Fibroblast of lung (primary cell): Measurements from ENCODE around the gene EPHB3. TPM values are rescaled to one million over a fixed set of nuclear protein-coding genes. Genes with fewer than 3 reads are reported as not detected.

Experiments used
- DNase-seq, 2 donors: peaks; one replicate each; pipeline versions ENCODE4 v3.0.0 to v3.0.0-alpha.2; 2010; ENCODE audit warnings: low read depth in 2 of 2
- H2AFZ ChIP-seq: 2 replicates; pipeline ENCODE4 v1.5.1; 2012; ENCODE audit warnings: low read length, control low read depth, inconsistent platforms
- H3K27ac ChIP-seq: 2 replicates; pipeline ENCODE4 v1.5.1; 2011; ENCODE audit warnings: low read length, control low read depth; ENCODE audit not compliant: insufficient read depth
- H3K27me3 ChIP-seq: 2 replicates; pipeline ENCODE4 v1.5.1; 2011; ENCODE audit warnings: mild to moderate bottlenecking, low read length; ENCODE audit not compliant: control insufficient read depth, insufficient read depth
- H3K36me3 ChIP-seq: 2 replicates; pipeline ENCODE4 v1.5.1; 2011; ENCODE audit warnings: low read length; ENCODE audit not compliant: control insufficient read depth, insufficient read depth
- H3K4me1 ChIP-seq: 2 replicates; pipeline ENCODE4 v1.5.1; 2011; ENCODE audit warnings: low read length; ENCODE audit not compliant: control insufficient read depth, insufficient read depth; ENCODE audit errors: extremely low read depth
- H3K4me2 ChIP-seq: 2 replicates; pipeline ENCODE4 v1.5.1; 2011; ENCODE audit warnings: low read length, control low read depth; ENCODE audit not compliant: insufficient read depth; ENCODE audit errors: extremely low read depth
- H3K4me3 ChIP-seq, 4 experiments: fragments of 200-600 bp in 1 of 4; sonication (generic) in 1 of 4; replicated peaks in 1 of 4; 2 replicates each; pipeline ENCODE4 v1.5.1; 2011 to 2016; ENCODE audit warnings: low read length in 4 of 4, low read depth in 3 of 4, mild to moderate bottlenecking in 3 of 4, control low read depth in 2 of 4, inconsistent platforms in 1 of 4, mixed read lengths in 1 of 4; ENCODE audit not compliant: insufficient read depth in 1 of 4; ENCODE audit errors: control extremely low read depth in 1 of 4
- H3K79me2 ChIP-seq: 2 replicates; pipeline ENCODE4 v1.5.1; 2012; ENCODE audit warnings: mild to moderate bottlenecking, low read length, inconsistent platforms; ENCODE audit not compliant: control insufficient read depth, insufficient read depth
- H3K9ac ChIP-seq: 2 replicates; pipeline ENCODE4 v1.5.1; 2011; ENCODE audit warnings: mild to moderate bottlenecking, low read length, control low read depth; ENCODE audit not compliant: insufficient read depth
- H3K9me3 ChIP-seq: 2 replicates; pipeline ENCODE4 v1.5.1; 2012; ENCODE audit warnings: low read depth, low read length; ENCODE audit not compliant: control insufficient read depth, insufficient read depth
- H4K20me1 ChIP-seq: 2 replicates; pipeline ENCODE4 v1.5.1; 2011; ENCODE audit warnings: low read length; ENCODE audit not compliant: control insufficient read depth, insufficient read depth; ENCODE audit errors: extremely low read depth
- EZH2 ChIP-seq: IDR thresholded peaks from 2 replicates; pipeline ENCODE4 v1.5.1; 2012; ENCODE audit warnings: low read length, control low read depth, mild to moderate bottlenecking; ENCODE audit errors: missing control alignments
- polyA plus RNA-seq, 2 donors: library from polyadenylated mRNA; depleted of rRNA in 1 of 2; stranded (reverse) in 1 of 2; unstranded in 1 of 2; fragments of >200 nt; gene quantifications; 2 replicates each; pipeline ENCODE4 v1.2.1, GENCODE V29; 2011 to 2012; ENCODE audit warnings: missing spikeins in 1 of 2
- total RNA-seq: library from RNA; depleted of rRNA; stranded (reverse); fragments of >200 nt; gene quantifications from 2 replicates; pipeline ENCODE4 v1.2.1, GENCODE V29; 2014
- TF ChIP-seq, protein P1 (sequence below), 2 donors: IDR thresholded peaks in 1 of 2; conservative IDR thresholded peaks in 1 of 2; 1 replicate in 1 of 2; 2 replicates in 1 of 2; pipeline ENCODE4 v1.5.1; 2011 to 2012; ENCODE audit warnings: low read length in 2 of 2, control low read depth in 1 of 2, inconsistent platforms in 1 of 2, low read depth in 1 of 2, mild to moderate bottlenecking in 1 of 2

Gene EPHB3
- total and polyA plus RNA-seq, 2 donors (not counting 1 experiment from before 2014, with no cell fraction given), result 1.6 to 7.6 TPM

DNA sequence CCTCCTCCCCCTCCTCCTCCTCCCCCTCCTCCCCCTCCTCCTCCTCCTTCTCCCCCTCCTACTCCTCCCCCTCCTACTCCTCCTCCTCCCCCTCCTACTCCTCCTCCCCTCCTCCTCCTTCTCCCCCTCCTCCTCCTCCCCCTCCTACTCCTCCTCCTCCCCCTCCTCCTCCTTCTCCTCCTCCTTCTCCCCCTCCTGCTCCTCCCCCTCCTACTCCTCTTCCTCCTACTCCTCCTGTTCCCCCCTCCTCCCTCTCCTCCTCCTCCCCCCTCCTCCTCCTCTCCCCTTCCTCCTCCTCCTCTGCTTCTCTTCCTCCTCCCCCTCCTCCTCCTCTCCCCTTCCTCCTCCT is 17.1 kb upstream of the EPHB3 start:
- TF ChIP-seq EZH2, result no peak
- TF ChIP-seq, protein P1, sequence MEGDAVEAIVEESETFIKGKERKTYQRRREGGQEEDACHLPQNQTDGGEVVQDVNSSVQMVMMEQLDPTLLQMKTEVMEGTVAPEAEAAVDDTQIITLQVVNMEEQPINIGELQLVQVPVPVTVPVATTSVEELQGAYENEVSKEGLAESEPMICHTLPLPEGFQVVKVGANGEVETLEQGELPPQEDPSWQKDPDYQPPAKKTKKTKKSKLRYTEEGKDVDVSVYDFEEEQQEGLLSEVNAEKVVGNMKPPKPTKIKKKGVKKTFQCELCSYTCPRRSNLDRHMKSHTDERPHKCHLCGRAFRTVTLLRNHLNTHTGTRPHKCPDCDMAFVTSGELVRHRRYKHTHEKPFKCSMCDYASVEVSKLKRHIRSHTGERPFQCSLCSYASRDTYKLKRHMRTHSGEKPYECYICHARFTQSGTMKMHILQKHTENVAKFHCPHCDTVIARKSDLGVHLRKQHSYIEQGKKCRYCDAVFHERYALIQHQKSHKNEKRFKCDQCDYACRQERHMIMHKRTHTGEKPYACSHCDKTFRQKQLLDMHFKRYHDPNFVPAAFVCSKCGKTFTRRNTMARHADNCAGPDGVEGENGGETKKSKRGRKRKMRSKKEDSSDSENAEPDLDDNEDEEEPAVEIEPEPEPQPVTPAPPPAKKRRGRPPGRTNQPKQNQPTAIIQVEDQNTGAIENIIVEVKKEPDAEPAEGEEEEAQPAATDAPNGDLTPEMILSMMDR (conservative IDR thresholded peaks at IDR 0.05 in 1 of 2, IDR thresholded peaks at IDR 0.05 in 1 of 2; ENCODE audit: low read depth in 1 of 2, low read length in 2 of 2), result no peak
- H3K9me3 ChIP-seq, result no peaks in the 10 kb centered on the region
- H3K79me2 ChIP-seq, result no peaks in the 10 kb centered on the region
- no peak overlapping the region for H3K9ac ChIP-seq
- no peak overlapping the region for H3K4me2 ChIP-seq
- H3K27ac ChIP-seq, result no peak overlapping the region
- peaks cover 10% of the 10 kb centered on the region for H3K27me3 ChIP-seq
- no peak for DNase-seq
- H3K4me1 ChIP-seq, result no peaks in the 10 kb centered on the region
- H3K4me3 ChIP-seq, result no peak overlapping the region
- no peak overlapping the region for H2AFZ ChIP-seq
- no peaks in the 10 kb centered on the region for H4K20me1 ChIP-seq
- H3K36me3 ChIP-seq, result no peaks in the 10 kb centered on the region

DNA sequence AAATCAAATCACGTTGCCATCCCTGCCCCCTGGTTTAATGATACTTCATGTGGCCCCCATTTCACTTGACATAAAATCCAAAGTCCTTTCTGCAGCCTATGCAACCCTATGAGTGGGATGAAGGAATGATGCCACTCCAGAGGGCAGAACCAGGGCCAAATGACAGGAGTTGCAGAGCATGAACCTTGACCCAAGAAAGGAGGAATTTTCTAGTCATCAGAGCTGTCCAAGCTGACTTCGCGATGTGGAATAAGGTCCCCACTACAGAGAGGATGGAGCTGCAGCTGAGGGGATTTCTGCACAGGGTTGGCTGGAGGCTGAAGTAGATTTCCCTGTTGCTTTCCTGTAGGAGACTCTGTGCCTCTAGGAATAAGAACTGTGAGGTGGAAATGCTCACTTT is 15.8 kb upstream of the EPHB3 start:
- no peak overlapping the region for H3K4me3 ChIP-seq
- no peaks in the 10 kb centered on the region for H4K20me1 ChIP-seq
- H3K27ac ChIP-seq, result no peak overlapping the region
- no peak overlapping the region for H2AFZ ChIP-seq
- no peak overlapping the region for H3K4me2 ChIP-seq
- H3K27me3 ChIP-seq, result peaks cover 5% of the 10 kb centered on the region
- H3K9me3 ChIP-seq, result no peaks in the 10 kb centered on the region
- no peaks in the 10 kb centered on the region for H3K36me3 ChIP-seq
- DNase-seq, result no peak
- H3K4me1 ChIP-seq, result no peaks in the 10 kb centered on the region
- H3K9ac ChIP-seq, result no peak overlapping the region
- no peaks in the 10 kb centered on the region for H3K79me2 ChIP-seq
- TF ChIP-seq, protein P1 (conservative IDR thresholded peaks at IDR 0.05 in 1 of 2, IDR thresholded peaks at IDR 0.05 in 1 of 2; ENCODE audit: low read depth in 1 of 2, low read length in 2 of 2), result no peak
- TF ChIP-seq EZH2, result no peak

DNA sequence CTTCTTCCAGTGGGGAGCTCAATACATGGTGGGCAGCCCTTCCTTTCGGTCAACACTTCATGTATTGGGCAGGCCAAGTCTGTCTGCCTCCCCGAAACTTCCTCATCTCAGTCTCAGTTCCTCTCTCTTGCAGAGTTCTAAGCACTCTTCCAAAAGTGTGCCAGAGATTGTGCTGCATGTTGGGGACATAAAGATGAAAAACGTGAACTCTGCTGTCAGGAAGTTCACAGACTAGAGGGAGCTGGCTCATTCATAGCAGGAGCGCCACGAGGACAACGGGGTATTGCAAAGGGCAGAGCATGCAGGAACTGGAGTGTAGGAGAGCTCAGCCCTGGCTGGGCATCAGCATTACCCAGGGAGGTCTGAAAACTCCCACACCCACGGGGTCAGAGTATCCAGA is 15.3 kb upstream of the EPHB3 start:
- Histone ChIP-seq H4K20me1 (no peaks in the 10 kb centered on the region), H3K27ac (no peak overlapping the region), H3K4me2 (no peak overlapping the region), H3K79me2 (no peaks in the 10 kb centered on the region), H2AFZ (no peak overlapping the region), H3K27me3 (peaks cover 5% of the 10 kb centered on the region), H3K9ac (no peak overlapping the region), H3K4me1 (no peaks in the 10 kb centered on the region), H3K4me3 (no peak overlapping the region), H3K36me3 (no peaks in the 10 kb centered on the region), H3K9me3 (no peaks in the 10 kb centered on the region)
- TF ChIP-seq, protein P1 (conservative IDR thresholded peaks at IDR 0.05 in 1 of 2, IDR thresholded peaks at IDR 0.05 in 1 of 2; ENCODE audit: low read depth in 1 of 2, low read length in 2 of 2), result no peak
- TF ChIP-seq EZH2, result no peak
- no peak for DNase-seq
